ENCODE results near the gene ZNF222.

GRCh38 chr19:44007473-44007872 is 17.7 kb upstream of the ZNF222 start:
- no peak for TF ChIP-seq CTCF (IDR thresholded peaks at IDR 0.05)
- TF ChIP-seq POLR2A (IDR thresholded peaks at IDR 0.05): no peak
- TF ChIP-seq POLR2AphosphoS5 (IDR thresholded peaks at IDR 0.05): no peak
